Ovary (tissue), 3 donors: Measurements from ENCODE around the gene CRABP2.

ENCODE experiments used
- CTCF ChIP-seq, 3 donors: fragments of 450-650 bp in 2 of 3; fragments of 200-600 bp in 1 of 3; IDR thresholded peaks; one replicate each; pipeline versions ENCODE4 v1.5.1 to v1.8.0; 2016 to 2022; ENCODE audit warnings: antibody characterized with exemption in 3 of 3, mild to moderate bottlenecking in 1 of 3
- EP300 ChIP-seq: sonication (generic); formaldehyde crosslinking; IDR thresholded peaks from one replicate; pipeline ENCODE4 v1.6.1; 2017; ENCODE audit warnings: antibody characterized with exemption
- donor health status: DM: no; HTN: no; CAD: no.

DNA sequence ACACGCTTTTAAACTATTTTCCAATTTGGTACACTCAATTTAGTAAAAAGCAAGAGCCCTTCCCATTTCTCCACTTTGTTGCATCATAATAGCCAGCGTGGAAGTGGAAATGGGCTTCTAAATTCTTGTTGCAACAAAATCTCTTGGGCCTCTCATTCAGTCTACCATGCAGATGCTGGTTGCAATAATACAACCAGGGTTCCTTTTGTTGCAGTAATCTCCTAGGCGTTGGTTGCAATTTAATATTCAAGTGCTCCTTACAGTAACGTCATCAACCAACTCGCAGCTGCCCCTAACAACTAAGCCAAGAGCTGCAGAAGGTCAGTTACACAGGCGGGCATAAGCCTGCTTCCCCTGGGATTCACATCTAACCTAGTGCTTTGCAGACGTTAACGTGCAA lies 48.8 kb upstream of the CRABP2 start:
- TF ChIP-seq CTCF (IDR thresholded peaks at IDR 0.05), result no peak
- no peak for TF ChIP-seq EP300
